Measurements from ENCODE around the gene HELB. TPM values are rescaled to one million over a fixed set of nuclear protein-coding genes. Genes with fewer than 3 reads are reported as not detected.
A peak's percentile ranks its signal among the peaks of the same experiment; 100 is the strongest.

HELB gene
- total RNA-seq, 6 donors from 2014 or later = 2.0 to 16.4 (median 4.3) TPM

- H3K27me3 ChIP-seq = no peaks in the 10 kb centered on the region
- no peak for TF ChIP-seq POLR2A (IDR thresholded peaks at IDR 0.05)
- DNase-seq (no peak), ATAC-seq (ENCODE audit: low FRiP score in 2 of 2) (no peak)
- peaks cover 0 to 13% (median 10%) of the 10 kb centered on the region in 4 donors for H3K9me3 ChIP-seq
- H3K4me1 ChIP-seq = no peaks in the 10 kb centered on the region
- no peak overlapping the region for H3K4me3 ChIP-seq
- WGBS, 2 donors = 55% methylated on average over 3 of the region's 3 CpGs
- peaks cover 0 to 31% (median 4%) of the 10 kb centered on the region in 4 donors for H3K36me3 ChIP-seq
- H3K27ac ChIP-seq = no peak overlapping the region
These were observed 42.9 kb downstream of the HELB start for GRCh38 chr12:66345212-66345611.

- 97 to 100% methylated on average over 2 of the region's 2 CpGs for WGBS, 2 donors
- H3K36me3 ChIP-seq = peaks cover 0 to 23% (median 2%) of the 10 kb centered on the region in 4 donors
- no peak overlapping the region for H3K4me3 ChIP-seq
- H3K27ac ChIP-seq = no peak overlapping the region
- no peaks in the 10 kb centered on the region for H3K27me3 ChIP-seq
- TF ChIP-seq POLR2A (IDR thresholded peaks at IDR 0.05) (no peak), CTCF (IDR thresholded peaks at IDR 0.05) (no peak), EP300 (IDR thresholded peaks at IDR 0.05) (no peak), POLR2AphosphoS5 (IDR thresholded peaks at IDR 0.05) (no peak)
- H3K9me3 ChIP-seq = peaks cover 0 to 10% (median 9%) of the 10 kb centered on the region in 4 donors
- ATAC-seq (ENCODE audit: low FRiP score in 2 of 2) (no peak), DNase-seq (no peak)
- no peaks in the 10 kb centered on the region for H3K4me1 ChIP-seq
These were observed 43.7 kb downstream of the HELB start for GRCh38 chr12:66345956-66346355.

GRCh38 chr12:66351301-66351700, 49.0 kb downstream of the HELB start:
- no peak overlapping the region for H3K27ac ChIP-seq
- H3K27me3 ChIP-seq = no peaks in the 10 kb centered on the region
- 89 to 91% methylated on average over 2 of the region's 2 CpGs for WGBS, 2 donors
- H3K4me1 ChIP-seq = no peaks in the 10 kb centered on the region
- H3K36me3 ChIP-seq = no peaks in the 10 kb centered on the region
- no peak for TF ChIP-seq CTCF (IDR thresholded peaks at IDR 0.05)
- no peak for TF ChIP-seq POLR2AphosphoS5 (IDR thresholded peaks at IDR 0.05)
- no peak for TF ChIP-seq POLR2A (IDR thresholded peaks at IDR 0.05)
- TF ChIP-seq EP300 (IDR thresholded peaks at IDR 0.05) = no peak
- no peak for DNase-seq
- H3K4me3 ChIP-seq = no peak overlapping the region
- H3K9me3 ChIP-seq = no peaks in the 10 kb centered on the region
- no peak for ATAC-seq (ENCODE audit: low FRiP score in 2 of 2)

- 74 to 89% methylated on average over 9 of the region's 9 CpGs for WGBS, 2 donors
- H3K36me3 ChIP-seq = no peaks in the 10 kb centered on the region
- DNase-seq = peak in 1 of 2 donors; percentile 29
- ATAC-seq (ENCODE audit: low FRiP score in 2 of 2) = no peak
- no peaks in the 10 kb centered on the region for H3K9me3 ChIP-seq
- H3K4me3 ChIP-seq = no peak overlapping the region
- TF ChIP-seq POLR2AphosphoS5 (IDR thresholded peaks at IDR 0.05) = no peak
- peak in 4 of 6 experiments; percentile 19 to 35 (median 26) for TF ChIP-seq CTCF (IDR thresholded peaks at IDR 0.05)
- no peaks in the 10 kb centered on the region for H3K4me1 ChIP-seq
- no peak overlapping the region for H3K27ac ChIP-seq
- H3K27me3 ChIP-seq = no peaks in the 10 kb centered on the region
These were observed 49.9 kb downstream of the HELB start for GRCh38 chr12:66352197-66352596.

GRCh38 chr12:66352899-66353298, 50.6 kb downstream of the HELB start:
- H3K4me1 ChIP-seq = no peaks in the 10 kb centered on the region
- no peaks in the 10 kb centered on the region for H3K36me3 ChIP-seq
- TF ChIP-seq CTCF (IDR thresholded peaks at IDR 0.05) = no peak
- no peak for TF ChIP-seq POLR2AphosphoS5 (IDR thresholded peaks at IDR 0.05)
- TF ChIP-seq EP300 (IDR thresholded peaks at IDR 0.05) = no peak
- no peak for TF ChIP-seq POLR2A (IDR thresholded peaks at IDR 0.05)
- whole genome bisulfite sequencing, 2 donors = 94 to 96% methylated on average over 8 of the region's 8 CpGs
- ATAC-seq (ENCODE audit: low FRiP score in 2 of 2) (no peak), DNase-seq (no peak)
- H3K9me3 ChIP-seq = no peaks in the 10 kb centered on the region
- no peak overlapping the region for H3K27ac ChIP-seq
- H3K27me3 ChIP-seq = no peaks in the 10 kb centered on the region
- H3K4me3 ChIP-seq = no peak overlapping the region

Data from upper lobe of left lung (tissue), 6 donors.